Hindlimb muscle (tissue), 1 donor: ENCODE measurements around the gene FAM53B. TPM values are rescaled to one million over a fixed set of nuclear protein-coding genes. Genes with fewer than 3 reads are reported as not detected.

Source experiments
- DNase-seq: peaks from one replicate; pipeline ENCODE4 v3.0.0-alpha.2; 2013
- polyA plus RNA-seq: library from polyadenylated mRNA; unstranded; fragments of 120-200 nt; gene quantifications from one replicate; pipeline ENCODE4 v1.2.1, GENCODE V29; 2013; ENCODE audit not compliant: insufficient read length

Gene FAM53B
- polyA plus RNA-seq, 1 donor: 27.8 TPM

DNA sequence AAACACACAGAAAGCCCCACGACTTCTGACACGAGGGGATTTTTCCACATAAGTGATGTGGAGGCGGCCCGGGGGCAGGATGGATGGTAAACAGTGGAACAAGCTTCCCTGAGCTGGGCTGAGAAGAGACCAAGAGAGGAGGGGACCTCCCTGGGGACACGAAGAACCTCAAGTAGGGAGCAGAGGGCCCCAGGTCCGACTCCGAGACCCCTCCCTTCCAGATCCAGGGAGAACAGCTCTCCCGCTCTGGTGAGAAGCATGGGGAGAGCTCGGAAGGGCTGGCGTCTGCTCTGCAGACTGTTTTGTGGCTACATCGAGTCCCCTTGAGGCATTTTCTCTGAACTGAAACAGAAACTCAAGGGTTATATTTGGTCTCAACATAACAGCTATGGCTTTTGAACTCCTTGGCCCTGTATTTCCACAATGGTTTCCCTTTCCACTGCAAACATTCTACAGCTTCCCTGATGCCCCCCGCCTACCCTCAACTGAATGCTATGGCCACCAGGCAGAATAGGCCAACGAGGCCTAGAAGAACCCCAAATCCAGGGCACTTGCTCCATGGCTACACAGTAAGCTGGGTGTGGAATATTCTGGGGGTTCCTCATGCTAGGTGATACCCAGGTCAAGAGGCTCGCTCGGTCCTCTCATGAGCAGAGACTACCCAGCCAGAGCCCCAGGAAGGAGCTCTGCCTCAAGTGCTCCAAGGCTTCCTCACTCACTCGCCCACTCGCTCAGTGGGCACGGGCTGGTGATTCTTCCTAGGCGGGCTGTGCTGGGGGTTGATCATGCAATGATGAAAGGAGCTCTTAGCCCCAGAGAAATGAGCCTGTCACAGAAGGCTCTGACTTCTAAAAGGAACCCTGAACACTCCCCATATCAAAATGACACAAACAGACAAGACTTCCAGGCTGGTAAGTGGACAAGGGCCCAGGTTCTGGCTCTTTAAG, 47.5 kb downstream of the FAM53B start:
- DNase-seq: no peak

DNA sequence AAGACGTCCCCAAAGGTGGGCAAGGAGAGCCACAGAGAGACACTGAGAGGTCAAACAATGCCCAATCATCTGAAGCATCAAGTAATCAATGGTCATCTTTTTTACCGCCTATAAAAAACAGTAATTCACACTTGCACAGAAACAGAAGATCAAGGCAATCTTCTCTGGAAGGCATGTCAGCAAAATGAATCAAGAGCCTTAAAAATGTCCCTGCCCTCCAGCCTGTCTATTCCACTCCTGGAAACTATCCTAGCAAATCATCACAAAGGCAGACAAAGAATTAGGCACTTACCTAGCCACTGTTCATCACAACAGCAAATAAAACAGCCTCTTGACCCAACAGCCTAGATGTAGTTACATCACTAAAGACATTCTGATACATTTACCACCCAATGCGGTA, 48.9 kb downstream of the FAM53B start:
- DNase-seq: no peak

- DNase-seq: no peak
These were observed 49.5 kb downstream of the FAM53B start for GRCh38 chr10:124694481-124695220.

DNA sequence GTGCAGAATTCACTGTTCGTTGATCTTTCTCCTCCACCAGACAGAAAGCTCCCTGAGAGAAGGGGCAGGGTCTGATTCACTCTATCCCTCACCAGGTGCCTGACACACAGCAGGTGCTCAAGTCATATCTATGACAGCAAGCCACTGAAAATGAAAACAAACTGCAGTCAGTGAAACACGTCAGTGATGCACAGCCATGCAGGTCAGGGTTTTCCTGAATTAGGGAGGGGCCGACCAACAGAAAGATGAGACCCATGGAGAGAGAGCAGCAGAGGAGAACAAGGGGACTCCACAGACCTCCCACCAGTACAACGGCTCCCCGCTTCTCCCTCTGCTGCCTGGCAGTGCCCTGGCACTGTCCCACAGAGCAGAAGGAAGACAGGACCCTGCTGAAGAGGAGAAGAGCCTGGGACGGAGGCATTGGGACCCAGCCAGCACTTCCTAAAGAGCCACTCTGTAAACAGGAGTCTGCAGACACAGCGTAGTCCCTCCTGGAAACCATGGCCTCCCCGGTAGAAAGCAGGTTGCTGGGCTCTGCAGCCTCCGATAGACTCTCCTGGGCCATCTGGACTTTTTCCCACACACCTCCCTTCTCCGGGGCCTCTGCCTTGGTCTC, 50.3 kb downstream of the FAM53B start:
- DNase-seq: no peak

DNA sequence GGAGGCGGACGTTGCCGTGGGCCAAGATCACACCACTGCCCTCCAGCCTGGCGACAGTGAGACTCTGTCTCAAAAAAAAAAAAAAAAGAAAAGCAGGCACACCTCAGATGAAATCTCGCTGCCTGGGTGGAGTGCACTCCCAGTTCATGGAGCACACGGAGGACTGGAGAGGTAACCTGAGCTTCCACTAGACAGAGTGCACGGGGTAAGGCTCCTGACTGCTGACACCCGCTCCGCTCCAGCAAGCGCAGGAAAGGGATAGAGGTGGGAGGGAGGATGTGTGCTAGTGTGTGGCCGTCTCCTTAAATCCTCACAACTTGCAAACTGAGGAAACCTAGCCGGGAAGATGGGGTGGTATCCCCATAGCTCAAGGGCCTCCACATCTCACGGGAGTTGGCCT, 50.8 kb downstream of the FAM53B start:
- DNase-seq: no peak

DNA sequence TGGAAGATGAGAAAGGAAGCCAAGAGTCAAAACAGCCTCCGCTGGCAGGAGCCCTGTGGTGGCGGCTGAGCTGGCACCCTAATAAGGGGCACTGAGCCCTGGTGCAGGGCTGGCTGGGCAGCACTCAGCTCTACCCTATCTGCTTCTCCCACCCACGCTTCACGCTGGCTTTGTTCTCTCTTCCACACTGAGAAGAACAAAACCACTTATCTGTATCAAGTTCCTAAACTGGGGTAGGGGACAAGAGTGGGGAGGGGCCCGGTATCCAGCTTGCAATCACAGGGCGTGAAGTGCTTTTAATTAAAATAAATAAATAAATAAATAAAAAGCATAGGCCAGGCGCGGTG, 52.1 kb downstream of the FAM53B start:
- DNase-seq: no peak

GRCh38 chr10:124691421-124692099, 52.6 kb downstream of the FAM53B start:
- DNase-seq: no peak

- DNase-seq: no peak
These were observed 53.2 kb downstream of the FAM53B start for GRCh38 chr10:124691002-124691401.

- no peak for DNase-seq
These were observed 54.2 kb downstream of the FAM53B start for GRCh38 chr10:124689911-124690498.

GRCh38 chr10:124688889-124689670, 55.1 kb downstream of the FAM53B start:
- DNase-seq: no peak

DNA sequence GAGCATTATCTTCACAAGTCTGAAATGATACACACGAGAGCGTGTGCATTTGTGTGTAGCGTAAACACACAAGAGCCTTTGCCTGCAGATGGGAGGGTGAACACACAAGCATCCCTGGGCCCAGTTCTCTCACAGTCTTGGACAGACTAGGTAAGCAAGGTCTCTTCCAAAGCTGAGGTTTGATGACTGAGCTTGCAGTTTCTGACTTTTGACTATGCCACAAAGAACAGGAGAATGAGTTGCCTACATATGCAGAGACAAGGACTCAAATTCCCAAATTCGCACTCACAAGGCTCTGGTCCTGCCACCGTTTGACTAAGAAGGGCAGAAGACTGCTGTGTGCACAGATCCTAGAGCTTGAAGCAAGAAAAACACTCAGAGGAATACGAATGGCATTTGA, 55.8 kb downstream of the FAM53B start:
- no peak for DNase-seq

GRCh38 chr10:124686707-124687376, 57.3 kb downstream of the FAM53B start:
- no peak for DNase-seq

GRCh38 chr10:124685261-124685660, 58.9 kb downstream of the FAM53B start:
- no peak for DNase-seq

- no peak for DNase-seq
These were observed 60.4 kb downstream of the FAM53B start for GRCh38 chr10:124683814-124684213.

DNA sequence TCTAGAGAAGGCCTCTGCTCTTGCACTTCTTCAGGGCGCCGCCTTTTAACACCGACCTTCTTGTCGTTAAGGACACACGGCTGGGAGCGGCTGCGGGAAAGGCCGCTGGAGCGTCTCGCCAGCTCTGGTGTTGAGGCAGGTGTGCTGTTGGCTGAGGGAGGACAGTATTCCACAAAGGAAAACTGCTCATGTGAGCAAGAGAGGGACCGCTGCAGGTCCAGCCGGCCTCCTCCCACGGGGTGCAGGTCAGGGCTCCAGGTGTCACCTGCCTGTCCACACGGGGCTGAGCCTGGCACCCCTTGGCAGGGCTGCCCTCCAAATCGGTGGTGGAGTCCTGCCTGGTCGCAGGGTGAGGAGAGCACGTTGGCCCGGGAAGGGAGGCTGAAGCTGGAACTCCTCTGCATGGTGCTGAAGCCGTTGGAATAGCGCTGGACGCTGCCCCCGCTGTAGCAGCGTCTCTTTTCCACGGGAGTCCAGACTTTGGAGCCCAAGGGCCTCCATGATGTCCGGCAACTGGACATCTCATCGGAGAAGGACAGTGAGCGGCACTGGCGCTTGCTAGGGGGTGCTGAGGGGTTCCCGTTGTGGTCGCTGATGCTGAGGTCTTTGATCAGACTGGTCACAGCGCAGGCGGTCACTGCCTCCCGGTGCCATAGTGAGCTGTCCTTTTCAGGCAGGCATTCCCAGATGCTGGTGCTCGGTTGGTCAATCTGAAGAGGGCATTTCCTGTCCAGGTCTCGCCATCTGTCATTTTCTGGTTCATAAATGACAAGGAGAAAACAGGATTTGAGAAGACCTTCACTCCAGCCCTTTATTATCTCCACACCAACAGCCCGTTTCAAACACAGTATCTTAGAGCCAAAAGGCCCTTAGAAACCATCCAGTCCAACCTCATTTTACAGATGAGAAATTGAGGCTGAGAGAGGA, 62.3 kb downstream of the FAM53B start:
- no peak for DNase-seq

GRCh38 chr10:124681091-124681490, 63.1 kb downstream of the FAM53B start:
- DNase-seq: no peak

DNA sequence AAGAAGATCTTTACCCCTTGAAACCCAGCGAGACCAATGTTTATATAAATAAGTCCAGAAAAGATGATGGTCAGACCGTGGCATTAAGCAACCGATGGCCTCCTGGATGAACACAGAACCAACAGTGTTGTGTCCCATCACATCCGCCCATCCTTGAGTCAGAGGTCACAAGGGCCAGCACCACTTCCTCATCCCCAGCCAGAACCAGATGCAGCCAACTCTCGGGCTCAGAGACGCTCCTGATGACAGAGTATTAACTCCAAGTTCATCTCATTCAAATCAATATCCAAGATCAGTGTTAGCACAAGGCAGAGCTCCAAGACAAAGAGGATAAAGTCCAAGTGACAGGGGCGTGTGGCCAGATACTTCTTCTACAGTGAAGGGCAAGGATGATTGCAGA, 63.5 kb downstream of the FAM53B start:
- DNase-seq: no peak

- no peak for DNase-seq
These were observed 64.8 kb downstream of the FAM53B start for GRCh38 chr10:124679401-124679800.

DNA sequence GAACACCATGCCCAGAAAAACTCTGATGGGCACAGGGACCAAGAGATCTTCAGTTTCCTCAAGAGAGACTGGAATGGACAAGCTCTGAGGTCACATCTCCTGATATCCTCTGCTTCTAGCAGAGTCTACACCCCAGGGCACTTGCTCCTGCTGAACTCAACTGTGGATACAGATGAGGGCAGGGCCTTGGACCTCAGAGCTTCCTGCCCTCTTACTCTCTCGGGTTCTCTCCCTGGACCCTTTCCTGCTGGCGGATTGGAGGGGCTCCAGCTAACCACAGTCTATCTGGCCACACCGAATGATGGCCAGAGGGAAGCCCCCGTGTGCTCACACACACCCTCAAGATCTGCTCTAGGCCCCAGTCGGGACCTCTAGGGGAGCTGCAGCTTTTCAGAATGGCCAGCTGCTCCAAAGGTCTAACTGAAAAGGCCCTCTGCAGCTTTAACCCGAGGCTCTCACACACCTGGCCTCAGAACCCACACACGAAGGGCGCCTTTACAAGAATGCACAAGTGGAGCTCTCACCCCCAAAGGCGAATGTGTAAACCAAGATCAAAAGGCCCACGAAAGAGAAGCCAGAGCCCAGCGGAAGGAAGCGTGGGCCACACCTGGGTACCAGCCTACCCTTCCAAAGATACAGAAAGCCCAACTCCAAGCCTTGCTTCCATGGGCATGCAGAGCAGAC, 65.5 kb downstream of the FAM53B start:
- no peak for DNase-seq
